ENCODE results near the gene TMEM225.

DNA sequence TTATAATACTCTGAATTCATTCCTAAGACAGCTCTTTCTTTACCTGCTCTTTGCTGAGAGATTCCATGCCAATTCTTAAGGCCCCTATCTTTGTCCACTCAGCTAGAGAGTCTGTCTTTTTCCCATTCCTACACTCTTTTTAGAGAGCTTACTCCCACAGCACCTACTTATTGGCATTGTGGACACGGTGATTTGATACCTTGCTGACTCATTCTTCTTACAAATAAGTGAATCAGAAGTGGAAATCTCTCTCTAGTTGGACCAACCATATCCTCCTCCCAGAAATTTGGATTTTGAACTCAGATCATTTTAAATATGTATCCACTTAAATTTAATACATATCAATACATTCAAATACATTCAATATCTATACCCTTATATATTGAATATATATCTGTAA lies 46.8 kb downstream of the TMEM225 start:
- TF ChIP-seq, protein P1, sequence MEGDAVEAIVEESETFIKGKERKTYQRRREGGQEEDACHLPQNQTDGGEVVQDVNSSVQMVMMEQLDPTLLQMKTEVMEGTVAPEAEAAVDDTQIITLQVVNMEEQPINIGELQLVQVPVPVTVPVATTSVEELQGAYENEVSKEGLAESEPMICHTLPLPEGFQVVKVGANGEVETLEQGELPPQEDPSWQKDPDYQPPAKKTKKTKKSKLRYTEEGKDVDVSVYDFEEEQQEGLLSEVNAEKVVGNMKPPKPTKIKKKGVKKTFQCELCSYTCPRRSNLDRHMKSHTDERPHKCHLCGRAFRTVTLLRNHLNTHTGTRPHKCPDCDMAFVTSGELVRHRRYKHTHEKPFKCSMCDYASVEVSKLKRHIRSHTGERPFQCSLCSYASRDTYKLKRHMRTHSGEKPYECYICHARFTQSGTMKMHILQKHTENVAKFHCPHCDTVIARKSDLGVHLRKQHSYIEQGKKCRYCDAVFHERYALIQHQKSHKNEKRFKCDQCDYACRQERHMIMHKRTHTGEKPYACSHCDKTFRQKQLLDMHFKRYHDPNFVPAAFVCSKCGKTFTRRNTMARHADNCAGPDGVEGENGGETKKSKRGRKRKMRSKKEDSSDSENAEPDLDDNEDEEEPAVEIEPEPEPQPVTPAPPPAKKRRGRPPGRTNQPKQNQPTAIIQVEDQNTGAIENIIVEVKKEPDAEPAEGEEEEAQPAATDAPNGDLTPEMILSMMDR (IDR thresholded peaks at IDR 0.05) = no peak
- TF ChIP-seq POLR2AphosphoS5 (IDR thresholded peaks at IDR 0.05) = no peak

Data from prostate gland (tissue), 2 donors.